ENCODE measurements around the gene SEC24D.
A peak's percentile ranks its signal among the peaks of the same experiment; 100 is the strongest.

Gene SEC24D

GRCh38 chr4:118839221-118839927 lies 3.4 kb upstream of the SEC24D start:
- no peak for DNase-seq

DNA sequence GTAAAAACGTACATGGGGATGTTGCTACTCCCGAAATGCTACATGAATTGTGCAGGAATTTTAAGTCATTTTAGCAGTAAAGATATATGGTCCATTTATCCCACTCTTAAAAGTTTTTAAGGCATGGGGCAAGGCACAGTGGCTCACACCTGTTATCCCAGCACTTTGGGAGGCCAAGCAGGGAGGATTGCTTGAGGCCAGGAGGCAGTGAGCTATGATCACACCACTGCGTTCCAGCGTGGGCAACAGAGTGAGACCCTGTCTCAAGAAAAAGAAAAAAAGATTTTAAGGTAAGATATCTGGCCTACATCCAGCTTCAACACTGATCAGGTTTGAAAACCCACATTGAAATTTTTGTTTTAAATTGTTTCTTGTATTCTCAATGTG lies 1.2 kb upstream of the SEC24D start:
- DNase-seq, result no peak

DNA sequence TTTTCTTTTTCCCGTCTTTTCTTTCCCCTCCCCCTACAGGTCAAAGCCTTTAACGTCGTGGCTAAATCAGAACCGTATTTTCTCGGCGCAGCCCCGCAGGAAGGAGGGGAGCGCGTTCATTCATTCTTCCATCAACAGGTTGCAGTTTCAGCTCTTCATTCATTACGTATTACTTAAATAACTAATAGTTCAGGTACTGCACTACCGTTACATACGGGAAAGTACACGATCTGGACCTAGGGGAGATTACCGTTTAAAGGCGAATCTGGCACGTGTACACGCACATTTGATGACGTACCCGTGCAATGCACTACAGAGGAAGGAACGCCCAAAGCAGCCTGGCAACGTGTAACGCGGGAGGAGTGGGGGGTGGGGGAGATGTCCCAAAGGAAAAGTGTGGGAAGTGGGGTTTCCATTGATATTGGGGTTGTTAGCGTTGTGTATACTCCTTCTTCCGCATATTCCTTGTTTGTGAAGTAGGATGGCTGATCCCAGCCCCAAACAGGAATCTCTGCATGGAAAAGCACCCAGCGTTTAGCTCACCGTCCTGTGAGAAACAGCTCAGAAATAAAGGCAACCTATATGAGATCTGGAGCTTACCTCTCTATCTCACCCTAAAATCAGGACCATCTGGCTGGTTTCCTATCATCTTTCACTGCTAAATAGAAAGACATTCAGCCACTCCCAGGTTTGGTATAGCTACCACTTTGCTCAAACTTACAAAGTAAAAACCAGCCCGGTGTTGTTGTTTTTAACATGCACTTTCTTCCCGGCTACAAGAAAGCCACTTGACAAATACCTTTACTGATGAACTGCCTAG lies 585 bp upstream of the SEC24D start:
- DNase-seq, result peak; percentile 73

- peak; percentile 63 for DNase-seq
Observed at GRCh38 chr4:118834960-118835569, 861 bp downstream of the SEC24D start.

DNA sequence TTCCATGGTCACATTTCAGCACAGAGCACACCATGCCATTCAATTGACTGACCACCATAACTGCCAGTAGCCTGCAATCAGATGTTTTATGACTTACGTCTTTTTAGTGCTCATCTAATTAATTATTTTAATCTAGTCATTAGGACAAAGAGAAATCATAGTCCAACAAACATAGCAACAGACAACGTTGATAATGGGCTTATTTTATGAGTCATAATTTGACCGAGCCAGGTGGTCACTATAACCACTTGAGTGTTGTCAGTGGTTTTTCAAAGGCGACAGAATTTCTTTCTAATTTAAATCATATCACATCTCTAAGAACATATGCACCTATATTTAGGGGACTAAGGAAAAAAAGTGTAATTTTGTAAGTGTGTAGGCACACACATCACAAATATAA lies 1.9 kb downstream of the SEC24D start:
- DNase-seq, result no peak

DNA sequence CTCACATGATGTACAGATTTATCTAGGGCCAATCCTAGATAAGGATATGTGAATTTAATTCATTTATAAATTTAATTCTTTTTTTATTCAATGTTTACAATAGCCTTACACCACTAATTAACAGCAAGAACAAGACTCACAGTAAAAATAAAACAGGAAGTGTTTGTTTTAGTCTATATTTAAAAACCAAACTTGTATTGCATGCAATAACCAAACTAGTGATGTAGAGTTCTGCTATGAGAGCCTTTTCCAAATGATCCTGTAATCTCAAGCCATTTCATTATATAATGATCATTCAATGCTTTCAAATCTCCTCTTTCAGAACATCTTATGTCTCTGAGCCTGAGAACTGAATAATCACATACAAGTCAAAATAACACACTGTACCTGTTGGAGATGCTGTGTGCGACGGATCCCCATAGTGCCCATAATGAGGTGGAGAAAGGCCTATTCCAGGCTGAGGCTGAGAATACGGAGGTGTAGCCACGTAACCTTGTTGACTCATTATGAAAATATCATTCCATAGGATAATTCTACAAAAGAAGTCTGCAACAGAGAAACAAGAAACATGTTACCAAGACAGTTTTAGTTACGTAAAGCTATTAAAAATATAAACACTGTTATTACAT lies 2.6 kb downstream of the SEC24D start:
- DNase-seq, result no peak

DNA sequence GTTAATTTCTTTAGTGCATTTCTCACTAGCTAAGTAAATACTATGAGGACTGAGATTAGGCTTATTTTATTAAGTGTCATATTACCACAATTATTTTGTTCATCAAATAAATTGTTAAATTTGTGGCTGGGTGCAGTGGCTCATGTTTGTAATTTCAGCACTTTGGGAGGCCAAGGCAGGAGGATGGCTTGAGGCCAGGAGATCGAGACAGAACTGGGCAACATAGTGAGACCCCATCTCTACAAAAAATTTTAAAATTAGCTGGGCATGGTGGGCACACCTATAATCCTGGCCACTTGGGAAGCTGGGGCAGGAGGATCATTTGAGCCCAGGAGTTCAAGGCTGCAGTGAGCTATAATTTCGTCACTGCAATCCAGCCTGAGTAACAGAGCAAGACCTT lies 6.8 kb downstream of the SEC24D start:
- DNase-seq, result no peak

- DNase-seq, result no peak
Observed at GRCh38 chr4:118826723-118827444, 9.0 kb downstream of the SEC24D start.

DNA sequence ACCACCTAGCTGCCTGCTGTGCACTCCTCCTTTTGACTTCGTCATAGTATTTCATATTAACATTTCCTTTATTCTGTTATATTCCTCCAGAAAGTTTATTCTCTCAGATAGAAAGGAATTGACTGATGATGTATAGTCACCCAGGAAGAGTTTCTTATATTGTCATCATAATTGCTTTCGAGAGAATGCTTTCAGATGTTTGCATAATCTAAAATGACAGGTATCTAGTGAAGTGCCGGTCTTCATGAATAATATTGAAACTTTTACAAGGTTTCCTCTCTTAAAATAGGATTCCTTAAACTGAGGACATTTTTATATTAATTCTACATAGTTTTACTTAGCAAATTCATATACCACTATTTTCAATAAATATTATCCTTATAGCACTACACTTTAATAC lies 10.1 kb downstream of the SEC24D start:
- no peak for DNase-seq

DNA sequence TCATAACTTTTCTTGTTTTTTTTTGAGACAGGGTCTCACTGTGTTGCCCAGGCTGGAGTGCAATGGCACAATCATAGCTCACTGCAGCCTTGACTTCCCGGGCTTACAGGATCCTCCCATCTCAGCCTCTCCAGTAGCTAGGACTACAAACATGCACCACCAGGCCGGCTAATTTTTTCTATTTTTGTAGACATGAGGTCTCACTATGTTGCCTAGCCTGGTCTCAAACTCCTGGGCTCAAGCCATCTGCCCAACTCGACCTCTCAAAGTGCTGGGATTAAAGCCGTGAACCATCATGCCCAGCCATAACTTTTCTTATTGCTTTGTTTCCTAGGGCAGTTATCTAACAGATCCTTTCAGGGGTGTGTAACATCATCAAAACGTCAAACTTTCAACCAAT lies 11.8 kb downstream of the SEC24D start:
- DNase-seq, result no peak

GRCh38 chr4:118823471-118823870 lies 12.5 kb downstream of the SEC24D start:
- no peak for DNase-seq

GRCh38 chr4:118821590-118822293 lies 14.2 kb downstream of the SEC24D start:
- no peak for DNase-seq

DNA sequence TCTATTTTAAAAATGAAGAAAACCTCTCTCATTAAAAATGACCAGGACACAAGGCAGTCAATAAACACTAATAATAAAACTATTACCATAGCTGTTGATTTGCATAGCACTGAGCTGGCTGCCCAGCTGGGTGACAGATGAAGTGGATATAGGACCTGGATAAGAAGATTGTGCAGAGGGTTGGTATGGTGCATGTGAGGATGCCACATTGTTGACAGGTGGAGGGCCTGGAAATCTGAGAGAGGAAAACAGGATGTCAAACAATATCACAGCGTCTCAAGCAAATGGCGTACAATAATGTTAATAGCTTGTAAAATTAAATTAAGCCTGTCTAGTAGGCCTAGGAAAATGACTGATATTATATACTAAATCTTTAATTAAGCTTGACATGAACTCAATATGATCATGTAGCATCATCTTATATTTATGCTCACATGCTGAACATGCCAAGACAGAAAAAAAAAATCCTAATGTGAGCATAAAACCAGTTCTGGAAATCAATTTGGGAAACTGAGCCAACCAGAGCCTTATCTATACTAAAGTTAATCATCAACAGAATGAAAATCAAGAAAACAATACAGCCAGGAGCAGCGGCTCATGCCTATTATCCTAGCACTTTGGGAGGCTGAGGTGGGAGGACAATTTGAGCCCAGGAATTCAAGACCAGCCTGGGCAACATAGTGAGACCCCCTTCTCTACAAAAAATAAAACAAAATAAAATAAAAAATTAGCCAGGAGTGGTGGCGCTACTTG lies 18.6 kb downstream of the SEC24D start:
- DNase-seq, result no peak

DNA sequence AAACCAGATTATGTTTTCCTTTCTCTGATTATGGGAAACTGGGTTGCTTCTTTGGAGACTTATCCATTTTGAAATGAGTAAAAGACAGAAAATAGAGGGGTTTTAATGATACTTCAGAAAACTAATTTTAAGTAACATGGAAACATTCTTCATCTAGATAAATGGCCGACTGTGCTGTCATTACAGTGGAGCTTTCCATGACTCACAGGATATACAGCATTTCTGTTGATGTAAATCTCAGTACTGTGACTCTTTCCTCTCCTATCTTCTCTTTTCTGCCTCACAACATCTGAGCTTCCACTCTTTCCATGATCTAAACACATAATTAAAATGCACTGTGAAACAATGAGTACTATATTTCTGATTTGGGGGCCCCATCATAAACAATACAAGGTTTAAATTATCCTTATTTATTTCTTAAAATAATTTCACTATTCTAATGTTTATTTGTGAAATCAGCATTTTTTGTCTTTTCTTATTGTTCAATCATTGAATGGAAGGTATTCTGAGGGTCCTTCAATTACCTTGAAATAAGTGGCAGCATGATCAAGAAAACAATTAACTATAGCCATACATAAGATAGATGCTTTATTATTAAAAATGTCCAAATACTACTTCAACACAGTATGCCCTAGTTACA lies 19.3 kb downstream of the SEC24D start:
- DNase-seq, result no peak

GRCh38 chr4:118814891-118815290 lies 21.0 kb downstream of the SEC24D start:
- no peak for DNase-seq

GRCh38 chr4:118814058-118814457 lies 21.9 kb downstream of the SEC24D start:
- no peak for DNase-seq

DNA sequence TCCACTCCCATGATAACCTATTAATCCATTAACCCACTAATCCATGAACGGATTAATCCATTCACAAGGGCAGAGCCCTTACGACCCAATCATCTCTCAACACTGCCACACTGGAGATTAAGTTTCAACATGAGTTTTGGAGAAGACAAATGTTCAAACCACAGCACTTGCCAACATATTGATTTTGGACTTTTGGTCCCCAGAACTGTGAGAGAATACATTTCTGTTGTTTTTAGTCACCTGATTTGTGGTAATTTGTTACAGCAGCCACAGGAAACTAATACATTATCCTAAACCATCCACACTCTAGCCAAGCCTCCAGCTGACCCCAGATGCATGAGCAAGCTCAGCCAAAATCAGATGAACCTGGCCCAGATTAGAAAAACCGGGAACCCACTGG lies 22.4 kb downstream of the SEC24D start:
- no peak for DNase-seq

DNA sequence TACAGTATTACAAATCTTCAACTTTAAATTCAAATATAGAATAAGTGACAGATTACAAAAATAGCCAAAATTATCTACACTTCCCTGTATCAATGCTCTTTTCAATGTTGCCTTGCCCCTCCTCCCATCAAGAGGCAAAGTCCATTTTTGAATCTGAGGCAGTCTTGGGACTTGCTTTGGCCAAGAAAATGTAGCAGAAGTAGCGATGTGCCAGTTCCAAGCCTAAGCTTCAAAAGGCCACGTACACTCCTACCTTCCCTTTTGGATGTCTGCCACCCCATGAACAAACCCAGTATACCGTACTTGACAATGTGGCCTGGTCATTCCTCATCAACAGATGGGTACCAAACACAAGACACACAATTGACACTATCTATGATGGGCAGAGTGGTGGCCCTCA lies 24.1 kb downstream of the SEC24D start:
- DNase-seq, result no peak

GRCh38 chr4:118810991-118811764 lies 24.7 kb downstream of the SEC24D start:
- no peak for DNase-seq

DNA sequence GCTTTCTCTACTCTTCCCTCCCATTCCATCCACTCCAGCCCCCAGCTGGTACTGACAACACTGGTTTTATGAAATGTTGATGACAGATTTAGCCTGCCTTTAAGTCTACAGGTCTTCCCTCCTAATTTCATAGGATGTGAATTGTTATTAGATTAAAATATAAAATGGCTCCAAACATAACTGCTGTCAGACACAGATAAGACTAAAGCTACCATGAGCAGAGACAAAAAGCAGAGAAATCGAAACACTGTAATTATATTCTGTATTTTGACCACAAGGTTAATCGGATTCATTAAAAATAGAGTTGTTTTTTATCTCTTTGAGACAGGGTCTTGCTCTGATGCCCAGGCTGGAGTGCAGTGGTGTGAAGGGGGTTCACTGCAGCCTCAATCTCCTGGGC lies 28.3 kb downstream of the SEC24D start:
- DNase-seq, result peak; percentile 31

Measured in hematopoietic multipotent progenitor cell treated with erythropoietin and hydrocortisone succinate and interleukin-3 and kit ligand, for 6 days (in vitro differentiated cells).